ENCODE measurements around the gene GSTO1.

Gene GSTO1

DNA sequence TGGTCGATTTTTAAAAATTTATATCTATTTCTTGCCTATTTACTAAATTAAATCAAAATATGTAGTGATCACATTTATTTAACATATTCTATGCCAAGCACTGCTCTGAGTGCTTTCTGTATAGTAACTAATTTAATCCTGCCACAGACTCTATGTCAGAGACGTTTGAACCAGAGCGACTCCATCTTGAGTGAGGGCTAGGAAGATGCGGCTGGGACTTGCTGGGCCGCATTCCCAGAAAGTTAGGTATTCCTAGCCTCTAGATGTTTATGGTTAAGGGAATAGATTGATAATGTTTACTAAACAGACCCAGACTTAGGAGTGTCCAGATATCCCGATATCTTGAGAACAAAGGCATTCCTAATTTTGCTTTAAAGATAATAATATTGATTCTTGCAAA is 3.2 kb upstream of the GSTO1 start:
- DNase-seq, result no peak

- DNase-seq, result no peak
These were observed 2.3 kb upstream of the GSTO1 start for GRCh38 chr10:104252368-104252767.

GRCh38 chr10:104253106-104253505 is 1.6 kb upstream of the GSTO1 start:
- no peak for DNase-seq

DNA sequence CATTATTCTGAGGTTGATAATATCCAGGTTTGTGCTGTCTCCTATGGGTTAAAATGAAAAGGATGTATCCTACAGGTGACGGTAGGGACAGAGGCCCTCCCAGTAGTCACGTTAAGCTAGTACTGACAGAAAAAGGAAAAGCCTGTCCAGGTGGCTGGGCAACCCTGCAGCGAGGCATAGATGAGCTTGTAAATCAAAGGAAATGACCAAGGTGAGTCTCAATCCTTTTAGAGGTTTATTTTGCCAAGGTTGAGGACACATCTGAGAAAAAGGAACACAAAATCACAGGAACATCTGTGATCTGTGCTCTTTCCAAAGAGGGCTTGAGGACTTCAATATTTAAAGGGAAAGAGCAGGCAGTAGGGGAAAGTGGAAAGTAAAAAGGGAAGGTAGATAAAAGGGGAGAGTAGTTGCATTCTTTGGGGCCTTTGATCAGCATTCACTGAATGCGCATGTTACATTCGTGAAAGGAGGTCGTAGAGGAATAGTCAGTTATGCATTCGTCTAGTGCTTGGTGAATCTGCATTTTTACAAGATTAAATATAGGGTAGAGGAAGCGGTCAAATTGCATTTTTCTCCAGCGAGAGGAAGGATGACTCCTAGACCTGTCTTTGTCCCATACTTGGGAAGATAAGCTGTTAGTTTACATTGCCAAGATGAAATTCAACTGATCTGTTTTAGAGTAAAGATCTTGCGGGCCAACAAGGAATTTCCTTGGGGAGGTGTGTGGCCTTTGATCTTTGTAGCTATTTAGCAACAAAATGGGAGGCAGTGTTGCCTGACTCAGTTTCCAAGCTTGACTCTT is 884 bp upstream of the GSTO1 start:
- DNase-seq, result no peak

- no peak for DNase-seq
These were observed 754 bp downstream of the GSTO1 start for GRCh38 chr10:104255311-104255981.

GRCh38 chr10:104256335-104256961 is 1.8 kb downstream of the GSTO1 start:
- DNase-seq, result no peak

GRCh38 chr10:104257235-104257634 is 2.5 kb downstream of the GSTO1 start:
- no peak for DNase-seq

DNA sequence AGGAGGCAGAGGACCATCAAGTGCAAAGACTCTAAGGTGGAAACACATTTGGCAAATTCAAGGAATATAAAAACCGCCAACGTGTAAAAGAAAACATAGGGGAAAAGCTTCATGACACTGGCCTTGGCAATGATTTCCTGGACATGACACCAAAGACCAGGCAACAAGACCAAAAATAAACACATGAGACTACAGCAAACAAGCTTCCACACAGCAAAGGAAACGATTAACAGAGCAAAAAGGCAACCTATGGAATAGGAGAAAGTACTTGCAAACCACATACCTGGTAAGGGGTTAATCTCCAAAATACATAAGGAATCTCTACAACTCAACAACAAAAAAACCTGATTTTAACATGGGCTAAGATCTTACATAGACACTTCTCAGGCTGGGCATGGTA is 3.5 kb downstream of the GSTO1 start:
- DNase-seq, result no peak

GRCh38 chr10:104259456-104259855 is 4.8 kb downstream of the GSTO1 start:
- no peak for DNase-seq

DNA sequence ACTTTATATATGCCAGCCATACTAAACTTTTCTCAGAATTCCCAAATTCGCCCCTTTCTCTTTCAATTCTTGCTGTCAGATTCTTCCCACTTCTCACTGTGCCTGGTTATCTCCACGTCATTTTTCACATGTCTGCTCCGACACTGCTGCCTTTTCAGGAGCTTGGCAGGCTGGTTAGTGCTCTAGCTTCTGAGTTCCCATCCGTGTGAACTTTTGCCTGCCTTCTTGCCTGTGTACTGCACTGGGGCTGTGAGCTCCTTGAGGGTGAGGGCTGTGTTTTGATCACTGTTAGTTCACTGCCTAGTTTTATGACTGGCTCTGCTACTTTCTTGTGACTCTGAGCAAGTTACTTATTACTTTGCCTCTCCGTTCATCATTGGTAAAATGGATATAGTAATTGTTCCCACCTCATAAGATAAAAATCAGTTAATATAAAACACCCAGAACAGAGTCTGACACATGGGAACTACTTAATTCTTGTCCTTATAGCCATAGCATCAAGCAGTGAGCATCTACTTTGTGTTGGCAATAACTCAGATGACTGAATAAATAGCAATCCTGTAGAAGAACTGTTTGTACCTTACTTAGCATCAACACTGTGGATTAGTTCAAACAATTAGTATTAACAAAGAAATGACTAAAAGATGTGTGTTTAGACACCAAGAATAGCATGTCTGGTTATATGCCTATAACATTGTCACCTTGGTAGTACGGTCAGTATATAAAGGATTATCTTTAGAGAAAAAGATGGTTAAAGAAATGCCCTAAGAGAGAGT is 5.5 kb downstream of the GSTO1 start:
- DNase-seq, result no peak

- no peak for DNase-seq
These were observed 6.1 kb downstream of the GSTO1 start for GRCh38 chr10:104260775-104261115.

DNA sequence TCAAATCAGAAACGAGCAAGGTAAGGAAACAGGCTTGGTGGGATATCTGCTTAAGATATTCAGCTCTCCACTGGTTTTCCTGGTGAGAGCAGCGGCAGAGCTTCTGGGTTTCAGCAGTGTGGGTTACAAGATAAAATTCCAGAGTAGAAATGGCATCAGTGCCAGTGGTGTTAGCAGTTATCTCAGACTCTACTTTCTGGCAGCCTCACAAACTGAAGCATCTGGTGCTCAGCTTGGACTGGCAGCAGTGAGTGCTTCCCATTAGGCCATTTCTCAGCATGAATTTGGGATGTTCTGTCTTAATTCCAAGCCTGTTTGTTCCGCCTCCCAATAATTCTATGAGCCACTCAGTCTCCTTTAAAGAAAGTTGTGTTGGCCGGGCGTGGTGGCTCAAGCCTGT is 7.4 kb downstream of the GSTO1 start:
- no peak for DNase-seq

DNA sequence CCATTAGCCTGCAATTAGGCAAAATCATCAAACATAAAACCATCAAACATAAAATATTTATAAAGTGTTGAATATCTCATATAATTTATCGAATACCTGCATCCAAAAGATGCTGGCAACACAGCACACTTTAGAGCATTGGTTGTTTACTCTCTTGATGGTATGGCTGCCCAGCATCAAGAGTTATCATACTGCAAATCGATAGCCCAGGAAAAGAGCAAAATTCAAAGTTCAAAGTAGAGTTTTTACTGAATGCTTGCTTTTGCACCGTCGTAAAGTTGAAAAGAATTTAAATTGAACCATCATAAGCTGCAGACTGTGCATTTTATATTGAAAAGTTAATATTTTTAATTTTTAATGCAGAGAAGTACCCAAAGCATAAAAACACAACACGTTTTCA is 10.1 kb downstream of the GSTO1 start:
- DNase-seq, result no peak

- DNase-seq, result no peak
These were observed 13.2 kb downstream of the GSTO1 start for GRCh38 chr10:104267721-104268404.

GRCh38 chr10:104268405-104268712 is 13.7 kb downstream of the GSTO1 start:
- no peak for DNase-seq

DNA sequence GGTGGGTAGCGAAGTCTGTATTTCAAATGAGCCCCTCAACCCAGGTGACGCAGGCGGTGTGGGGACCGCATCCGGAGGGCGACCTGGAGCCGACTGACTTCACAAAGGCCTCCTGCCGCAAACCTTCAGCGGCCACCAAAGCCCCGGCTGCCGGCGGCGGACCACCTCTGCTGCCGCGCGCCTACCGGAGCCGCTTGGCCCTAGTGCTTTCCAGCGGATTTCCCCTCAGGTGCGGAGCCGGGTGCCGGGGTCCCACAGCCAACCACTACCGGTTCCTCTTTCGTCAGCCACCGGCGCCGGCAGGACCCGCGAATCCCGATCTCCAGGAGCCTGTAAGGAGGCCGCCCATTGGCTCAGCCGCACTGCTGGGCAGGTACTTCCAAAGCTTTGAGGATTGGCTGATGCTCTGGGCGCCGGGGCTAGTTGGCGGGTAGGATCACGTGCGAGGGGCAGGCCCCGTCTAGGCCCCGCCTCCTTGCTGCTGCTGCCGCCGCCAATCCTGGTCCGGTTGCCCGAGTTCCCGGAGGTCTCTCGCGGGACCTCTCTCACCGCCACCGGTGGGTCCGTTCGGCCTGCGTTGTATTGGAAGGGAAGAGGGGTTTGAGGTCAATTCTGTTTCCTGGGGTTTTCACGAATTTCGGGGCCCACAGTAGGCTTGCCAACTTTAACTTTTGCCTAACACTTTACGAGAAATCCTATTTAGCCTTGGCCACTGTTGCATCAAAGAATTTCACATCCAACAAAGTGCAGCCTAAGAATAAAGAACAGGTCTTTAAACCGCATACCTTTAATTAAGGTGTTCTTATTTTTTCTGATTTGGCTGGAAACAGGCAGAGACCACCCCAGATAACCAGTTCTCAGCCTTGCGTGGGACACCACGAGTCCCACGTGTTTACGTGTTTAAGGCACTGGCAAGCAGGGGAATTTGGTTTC is 14.3 kb downstream of the GSTO1 start, which contains the start of gene GSTO2:
GSTO2 (plus strand) TSS at position 472 of the 933 bp plus-strand sequence. CDS start 5,732 bp downstream, outside the sequence.
- peak; percentile 90 for DNase-seq

DNA sequence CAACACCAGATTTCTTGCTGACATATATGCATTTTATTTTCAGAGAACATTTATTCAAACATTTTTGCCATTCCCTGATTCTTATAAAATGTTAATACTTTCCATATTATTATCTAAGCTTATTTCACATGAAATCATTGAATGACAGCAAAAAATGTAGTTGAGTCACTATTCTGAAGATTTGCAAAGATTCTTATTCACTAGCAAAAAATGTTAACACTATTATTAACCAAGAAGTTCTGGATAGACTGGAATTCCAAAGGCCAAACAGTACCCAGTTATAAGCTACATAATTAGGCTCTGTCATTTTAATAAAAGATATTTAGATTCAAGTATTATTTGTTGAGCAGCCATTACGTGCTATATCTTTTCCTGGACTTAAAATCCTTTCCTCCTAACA is 18.6 kb downstream of the GSTO1 start:
- no peak for DNase-seq

DNA sequence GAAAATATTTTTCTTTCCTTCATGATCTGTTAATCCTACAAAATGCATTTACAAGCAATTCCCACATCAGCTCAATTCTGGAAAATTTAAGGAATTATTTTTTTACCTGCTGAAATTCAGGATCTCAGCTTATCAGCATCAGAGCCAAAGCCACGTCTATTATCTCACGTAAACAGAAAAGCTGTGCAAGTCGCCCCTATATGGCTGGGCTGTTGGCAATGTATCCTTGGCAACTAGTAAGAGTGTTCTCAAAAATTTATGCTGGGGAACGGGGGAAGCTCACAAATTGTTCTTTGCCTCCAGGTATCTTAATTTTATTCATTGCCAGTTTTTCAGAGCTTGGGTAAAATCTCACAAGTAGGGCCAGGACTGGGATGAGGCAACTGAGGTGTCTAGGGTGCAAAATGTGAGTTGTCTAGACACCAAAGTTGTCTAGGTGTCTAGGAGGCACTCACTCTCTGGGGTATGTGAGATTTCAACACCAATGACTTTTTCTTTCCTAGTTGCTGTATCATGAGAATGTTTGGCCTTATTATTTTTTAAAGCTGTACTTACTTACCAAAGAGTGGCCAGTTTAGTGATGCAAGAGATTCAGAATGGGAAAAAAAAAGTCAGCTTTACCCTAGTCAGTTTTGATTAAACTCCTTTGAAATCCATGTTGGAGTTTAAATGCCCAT is 19.3 kb downstream of the GSTO1 start:
- DNase-seq, result no peak

DNA sequence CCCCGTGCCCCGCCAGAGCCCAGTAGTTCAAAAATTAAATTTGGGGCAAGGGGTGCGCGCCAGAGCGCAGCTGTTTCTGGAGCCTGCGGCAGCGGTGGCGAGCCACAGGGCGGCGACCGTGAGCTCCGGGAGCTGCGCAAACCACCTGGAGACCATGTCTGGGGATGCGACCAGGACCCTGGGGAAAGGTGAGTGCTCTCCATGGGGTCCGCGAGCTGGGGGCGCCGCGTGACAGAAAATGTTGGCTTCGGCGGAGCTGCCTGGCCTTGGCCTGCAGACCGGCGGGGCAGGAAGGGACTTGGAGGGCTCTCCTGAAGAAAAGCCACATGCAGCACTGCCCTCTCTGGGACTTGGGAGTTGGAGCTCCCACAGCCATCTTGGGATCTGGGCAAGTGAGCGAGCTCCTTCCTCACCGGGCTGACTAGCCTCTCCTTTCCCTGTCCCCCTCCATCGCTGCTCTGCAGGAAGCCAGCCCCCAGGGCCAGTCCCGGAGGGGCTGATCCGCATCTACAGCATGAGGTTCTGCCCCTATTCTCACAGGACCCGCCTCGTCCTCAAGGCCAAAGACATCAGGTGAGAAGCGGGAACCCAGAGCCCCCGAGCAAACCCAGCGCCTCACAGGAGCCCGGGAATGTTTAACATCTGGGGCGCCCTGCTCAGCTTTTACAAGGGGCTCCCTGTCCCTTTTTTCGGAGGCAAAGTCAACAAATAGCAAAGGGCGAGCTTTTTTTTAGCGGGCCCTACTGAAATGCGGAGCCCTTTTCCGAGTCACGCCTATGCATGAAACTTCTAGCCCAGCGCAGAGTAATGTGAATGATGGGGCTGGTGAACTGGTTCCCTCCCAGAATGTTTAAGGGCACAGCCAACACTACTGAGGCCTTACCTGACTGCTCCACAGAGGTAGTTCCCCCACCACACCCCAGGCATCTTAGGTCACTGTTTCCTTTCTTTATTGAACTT is 20.4 kb downstream of the GSTO1 start:
- no peak for DNase-seq

GRCh38 chr10:104276192-104276591 is 21.5 kb downstream of the GSTO1 start:
- no peak for DNase-seq

All from NCI-H2107 (cell line).